EH (cell line): ENCODE data around the gene BRD3.
"Not testable (repeated sequence)": the region's sequence is repeated elsewhere in the genome, so short reads cannot be mapped to it uniquely, and the experiment has no call there.

ENCODE experiments used
- DNase-seq: peaks from one replicate; pipeline ENCODE4 v3.0.0-alpha.2; 2015; ENCODE audit warnings: low read depth

Gene BRD3

DNA sequence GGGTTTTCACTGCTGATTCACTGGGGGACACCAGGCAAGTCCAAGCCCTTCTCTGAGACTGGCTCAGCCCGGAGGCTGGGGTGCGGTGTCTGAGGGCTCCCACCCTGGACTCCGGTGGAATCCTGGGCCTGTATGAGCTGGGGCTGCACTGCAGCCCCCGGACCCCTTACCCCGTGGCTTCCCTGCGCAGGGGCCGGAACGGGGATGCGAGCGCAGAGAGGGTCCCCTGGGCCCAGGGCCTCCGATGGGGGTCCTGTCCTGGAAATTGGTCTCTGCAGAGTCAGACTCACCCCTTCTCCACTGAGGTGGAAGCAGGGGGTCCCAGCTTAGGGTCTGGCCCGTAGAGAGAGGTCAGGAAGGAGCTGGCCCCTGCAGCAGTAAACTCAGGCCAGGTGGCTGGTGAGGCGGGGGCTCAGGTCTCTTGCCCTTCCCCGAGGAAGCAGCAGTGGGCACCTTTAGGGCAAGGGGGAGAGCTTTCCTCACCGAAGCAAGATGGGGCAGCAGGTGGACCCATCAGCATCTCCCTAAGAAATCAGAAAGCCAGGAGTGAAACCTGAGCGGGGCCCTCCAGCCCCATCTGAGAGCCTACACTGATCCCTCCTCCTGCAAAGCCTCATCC is 74.1 kb downstream of the BRD3 start:
- DNase-seq = no peak

DNA sequence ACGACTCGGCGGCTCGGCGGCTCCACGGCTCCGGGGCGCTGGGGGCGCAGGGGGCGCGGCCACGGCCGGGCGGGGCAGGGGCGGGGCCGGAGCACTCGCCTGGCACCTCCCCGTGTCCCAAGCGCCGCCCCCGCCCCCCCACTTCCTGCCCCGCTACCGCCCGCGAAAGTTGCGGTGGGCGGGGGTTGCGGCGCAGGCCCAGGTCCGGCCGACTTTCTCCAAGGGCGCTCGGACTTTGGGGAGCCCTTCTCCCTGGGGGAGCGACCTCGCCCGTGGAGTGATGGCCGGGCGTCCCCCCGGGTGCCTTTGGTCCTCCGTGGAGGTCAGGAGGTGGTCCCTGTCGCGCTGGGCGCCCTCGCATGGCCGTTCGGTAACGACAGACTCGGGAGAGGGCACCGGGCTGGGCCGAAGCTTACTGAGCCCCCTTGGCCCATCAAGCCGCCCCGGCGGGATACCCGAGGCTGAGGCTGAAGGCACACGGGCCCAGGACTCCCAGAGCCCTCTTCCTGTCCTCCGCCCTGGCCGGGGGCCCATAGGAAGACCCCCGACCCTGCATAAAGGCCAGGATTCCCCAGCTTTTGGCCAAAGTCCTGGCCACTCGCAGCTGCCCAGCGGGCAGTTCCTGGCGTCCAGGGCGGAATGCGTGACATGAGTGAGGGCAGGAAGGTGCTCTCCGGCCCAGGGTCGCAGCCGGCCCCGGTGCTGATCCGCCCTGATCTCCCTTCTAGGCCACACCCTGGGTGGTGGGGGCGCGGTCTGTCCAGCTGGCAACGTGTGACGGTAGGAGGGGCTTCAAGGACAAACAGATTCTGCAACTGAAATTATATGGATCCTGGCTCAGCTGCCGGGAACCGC is 74.8 kb downstream of the BRD3 start:
- DNase-seq = peak; percentile 93

GRCh38 chr9:133991964-133992779 is 75.7 kb downstream of the BRD3 start, which contains the start of gene VAV2:
TSS of gene VAV2 (minus strand) at chr9:133992324. CDS start at chr9:133992278, 46 bp downstream.
- DNase-seq = peak; percentile 79

- DNase-seq = no peak
Observed at GRCh38 chr9:133991214-133991921, 76.5 kb downstream of the BRD3 start.

DNA sequence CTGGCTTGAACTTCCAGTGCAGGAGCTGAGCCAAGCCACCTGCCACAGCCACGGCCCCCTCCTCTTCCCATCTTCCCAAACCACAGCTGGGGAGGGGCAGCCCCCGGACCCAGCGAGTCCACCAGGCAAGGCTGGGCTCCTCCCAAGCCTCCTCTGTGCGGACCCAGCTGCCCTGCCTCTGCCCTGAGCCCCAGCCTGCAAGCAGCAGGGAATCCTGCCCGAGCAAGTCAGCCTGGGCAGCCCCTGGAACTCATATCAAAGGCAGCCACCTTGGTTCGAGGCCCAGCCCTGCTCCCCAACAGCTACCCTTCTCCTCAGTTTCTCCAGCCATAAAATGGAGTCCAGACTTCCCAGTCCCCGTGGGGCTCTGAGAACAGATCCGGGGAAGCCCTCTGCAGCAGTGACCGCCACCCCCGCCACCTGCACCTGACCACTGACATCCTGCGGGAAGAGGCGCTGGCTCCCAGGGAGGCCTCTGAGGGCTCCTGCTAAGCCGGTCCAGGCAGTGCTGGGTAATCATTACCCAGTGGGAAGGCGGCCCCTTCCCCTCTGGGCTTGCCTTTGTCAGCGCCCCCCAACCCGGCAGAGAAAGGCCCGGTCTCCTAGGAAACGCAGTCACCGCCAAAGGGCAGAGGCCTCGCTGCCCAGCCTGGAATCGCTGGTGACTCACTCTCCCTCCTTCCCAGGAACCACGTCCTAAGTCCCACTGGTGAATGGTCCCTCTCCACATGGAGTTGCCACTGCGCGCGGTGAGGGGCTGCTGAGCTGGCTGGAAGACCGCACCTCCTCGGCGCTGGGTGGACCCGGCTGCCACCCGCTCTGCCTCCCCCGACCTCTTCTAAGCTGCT is 77.2 kb downstream of the BRD3 start:
- DNase-seq = peak; percentile 89

DNA sequence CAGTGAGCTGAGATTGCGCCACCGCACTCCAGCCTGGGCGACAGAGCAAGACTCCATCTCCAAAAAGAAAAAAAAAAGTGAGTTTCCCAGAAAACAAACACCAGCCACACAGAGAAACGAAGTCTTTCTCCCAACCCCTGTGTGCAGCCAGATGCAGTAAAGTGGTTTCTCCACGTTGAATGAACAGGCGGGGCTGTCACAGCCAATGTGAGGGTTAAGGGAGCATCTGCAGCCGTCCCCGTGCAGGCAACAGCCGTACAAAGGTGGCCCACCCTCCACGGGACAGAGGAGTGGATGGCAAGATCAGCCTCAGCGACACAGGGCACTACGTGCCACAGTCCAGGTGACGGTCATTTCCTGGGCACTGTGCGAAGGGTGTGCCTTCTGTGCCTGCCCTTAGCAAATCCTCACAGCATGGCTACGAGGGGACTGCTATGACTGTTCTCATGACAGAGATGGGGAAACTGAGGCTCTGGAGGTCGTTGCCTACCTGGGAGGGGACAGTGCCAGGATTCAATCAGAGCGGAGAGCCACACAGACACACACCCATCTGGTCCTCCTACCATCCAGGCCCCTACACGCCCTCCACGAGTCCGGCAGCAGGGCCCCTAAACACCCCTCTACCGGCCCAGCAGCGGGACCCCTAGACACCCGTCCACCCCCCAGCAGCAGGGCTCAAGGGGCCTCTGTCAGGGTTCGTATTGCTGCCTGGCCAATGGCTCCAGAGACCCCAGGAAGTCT is 78.0 kb downstream of the BRD3 start:
- no peak for DNase-seq

GRCh38 chr9:133988771-133989170 is 79.1 kb downstream of the BRD3 start:
- not testable (repeated sequence) for DNase-seq

DNA sequence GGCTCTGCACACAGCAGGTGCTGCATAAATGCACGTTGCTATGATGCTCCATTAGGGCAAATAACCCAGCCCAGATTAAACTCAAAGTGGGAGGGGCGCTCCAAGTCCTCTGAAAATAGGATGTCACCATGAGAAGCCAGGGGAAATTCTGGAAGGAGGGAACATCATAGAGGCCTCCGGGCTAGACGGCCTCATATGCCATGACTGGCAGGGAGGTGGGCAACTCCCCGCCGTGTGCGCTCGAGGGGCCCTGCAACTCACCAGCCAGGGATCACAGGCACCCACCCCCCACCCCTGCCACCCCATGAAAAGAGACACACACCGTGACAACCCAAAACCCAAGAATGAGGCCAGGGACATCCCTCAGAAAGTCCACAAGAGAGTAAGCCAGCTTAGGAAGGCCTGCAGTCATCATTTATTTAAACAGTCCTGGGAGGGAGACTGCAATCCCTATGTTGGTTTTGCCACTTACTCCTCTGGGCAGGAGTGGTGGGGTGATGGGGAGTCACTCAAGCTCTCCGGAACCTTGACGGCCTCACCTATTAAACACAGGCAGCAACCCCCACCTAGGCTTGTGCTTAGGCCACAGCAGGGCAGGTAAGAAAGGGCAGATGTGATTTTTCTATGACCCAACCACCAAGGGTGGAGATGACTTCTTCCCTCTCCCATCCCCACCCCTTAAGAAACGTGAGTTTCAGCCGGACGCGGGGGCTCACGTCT is 79.7 kb downstream of the BRD3 start:
- DNase-seq = no peak

DNA sequence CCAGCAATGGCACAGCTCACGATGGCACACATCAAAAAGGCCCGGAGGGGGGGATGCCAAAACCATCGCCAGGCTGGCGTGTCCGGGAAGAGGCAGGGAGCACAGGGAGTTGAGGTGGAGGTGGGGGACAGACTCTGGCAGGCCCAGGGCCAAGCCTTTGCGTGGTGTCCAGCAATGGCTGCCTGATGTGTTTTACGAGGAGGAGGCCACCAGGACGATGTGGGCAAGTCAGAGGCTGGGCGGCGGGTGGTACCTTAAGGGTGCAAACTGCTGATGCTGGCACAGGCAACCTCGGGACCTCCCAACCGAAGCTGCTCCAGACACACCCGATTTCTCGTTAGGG is 80.4 kb downstream of the BRD3 start:
- DNase-seq = no peak

GRCh38 chr9:133986774-133987445 is 80.9 kb downstream of the BRD3 start:
- DNase-seq = no peak

DNA sequence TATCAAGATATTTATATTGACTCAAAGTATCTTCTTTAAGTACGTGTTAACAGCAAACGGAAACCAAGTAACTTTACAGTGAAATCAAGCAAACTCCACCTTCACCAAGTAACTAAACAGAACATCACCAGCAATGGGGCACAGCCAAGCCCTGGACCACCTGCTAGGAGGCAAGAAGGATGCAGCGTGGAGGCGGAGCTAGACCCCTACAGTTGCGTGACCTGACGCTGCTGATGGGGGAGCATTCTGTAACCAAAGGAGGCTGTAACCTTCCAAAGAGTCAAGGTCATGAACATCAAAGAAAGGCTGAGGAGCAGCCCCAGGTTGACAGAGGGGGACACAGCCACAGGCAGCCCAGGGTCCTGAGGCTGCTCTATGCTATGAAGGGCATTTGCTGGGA is 81.8 kb downstream of the BRD3 start:
- DNase-seq = no peak

- DNase-seq = no peak
Observed at GRCh38 chr9:133982971-133983720, 84.7 kb downstream of the BRD3 start.

DNA sequence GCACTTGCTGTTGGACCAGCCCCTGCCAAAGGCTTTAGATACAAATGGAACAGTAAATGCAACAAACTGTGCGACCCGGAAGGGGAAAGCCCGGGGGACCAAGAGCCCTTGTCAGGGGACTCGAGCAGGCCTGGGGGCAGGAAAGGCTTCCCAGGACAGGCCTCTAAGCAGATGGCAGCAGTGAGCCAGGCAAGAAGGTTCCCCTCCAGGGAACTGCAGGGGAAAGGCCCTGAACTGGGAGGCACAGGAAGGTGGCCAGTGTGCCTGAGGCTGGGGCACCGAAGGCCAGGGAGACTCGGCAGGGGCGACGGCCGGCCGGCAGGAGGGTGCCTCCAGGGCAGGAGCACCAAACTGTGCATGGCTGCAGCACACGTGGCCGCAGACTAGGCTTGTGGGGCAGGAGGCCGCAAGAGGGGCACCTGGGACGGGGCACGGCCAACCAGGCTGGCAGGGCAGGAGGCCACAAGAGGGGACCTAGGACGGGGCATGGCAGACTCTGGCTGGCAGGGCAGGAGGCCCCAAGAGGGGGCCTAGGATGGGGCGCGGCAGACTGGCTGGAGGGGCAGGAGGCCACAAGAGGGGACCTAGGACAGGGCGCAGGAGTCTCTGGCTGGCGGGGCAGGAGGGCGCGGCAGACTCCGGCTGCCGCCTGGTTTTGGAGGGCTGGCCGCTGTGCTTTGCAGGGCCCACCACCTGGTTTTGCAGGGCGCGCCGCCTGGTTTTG is 85.7 kb downstream of the BRD3 start:
- no peak for DNase-seq

- no peak for DNase-seq
Observed at GRCh38 chr9:133981589-133981957, 86.3 kb downstream of the BRD3 start.

- no peak for DNase-seq
Observed at GRCh38 chr9:133980864-133981588, 86.8 kb downstream of the BRD3 start.
